ENCODE data around the gene XRCC3.

Gene XRCC3

GRCh38 chr14:103715052-103716000, at the start of gene XRCC3, which contains the start of gene ZFYVE21:
TSS of gene XRCC3 (minus strand) at chr14:103715451. CDS start at chr14:103711087, 4,364 bp downstream.
TSS of gene ZFYVE21 (plus strand) at chr14:103715810. CDS start at chr14:103715842, 32 bp downstream.
- peak; percentile 99 for DNase-seq

- DNase-seq: no peak
Measured at GRCh38 chr14:103763730-103764488, 48.7 kb upstream of the XRCC3 start.

- DNase-seq: no peak
Measured at GRCh38 chr14:103762541-103762940, 47.3 kb upstream of the XRCC3 start.

GRCh38 chr14:103762036-103762435, 46.8 kb upstream of the XRCC3 start:
- no peak for DNase-seq

GRCh38 chr14:103758059-103758776, 43.0 kb upstream of the XRCC3 start:
- DNase-seq: no peak

GRCh38 chr14:103755060-103755459, 39.8 kb upstream of the XRCC3 start:
- DNase-seq: no peak

- no peak for DNase-seq
Measured at GRCh38 chr14:103753774-103754173, 38.5 kb upstream of the XRCC3 start.

- no peak for DNase-seq
Measured at GRCh38 chr14:103749860-103750259, 34.6 kb upstream of the XRCC3 start.

GRCh38 chr14:103749452-103749851, 34.2 kb upstream of the XRCC3 start:
- no peak for DNase-seq

- peak; percentile 87 for DNase-seq
Measured at GRCh38 chr14:103748534-103748857, 33.2 kb upstream of the XRCC3 start.

- no peak for DNase-seq
Measured at GRCh38 chr14:103746701-103747100, 31.4 kb upstream of the XRCC3 start.

- DNase-seq: no peak
Measured at GRCh38 chr14:103745424-103745823, 30.2 kb upstream of the XRCC3 start.

- no peak for DNase-seq
Measured at GRCh38 chr14:103744621-103745395, 29.6 kb upstream of the XRCC3 start.

- no peak for DNase-seq
Measured at GRCh38 chr14:103743691-103744090, 28.4 kb upstream of the XRCC3 start.

GRCh38 chr14:103742499-103743255, 27.4 kb upstream of the XRCC3 start:
- DNase-seq: no peak

GRCh38 chr14:103741876-103742275, 26.6 kb upstream of the XRCC3 start:
- DNase-seq: no peak

- DNase-seq: no peak
Measured at GRCh38 chr14:103740991-103741689, 25.9 kb upstream of the XRCC3 start.

- DNase-seq: no peak
Measured at GRCh38 chr14:103739793-103740501, 24.7 kb upstream of the XRCC3 start.

GRCh38 chr14:103739466-103739792, 24.2 kb upstream of the XRCC3 start:
- DNase-seq: no peak

GRCh38 chr14:103738701-103739451, 23.6 kb upstream of the XRCC3 start:
- DNase-seq: no peak
